Trophoblast cell (in vitro differentiated cells and primary cell): ENCODE results near the gene TMC6.

Source experiments
- DNase-seq, 2 donors: peaks; one replicate each; pipeline ENCODE4 v3.0.0-alpha.2; 2016
- H2AFZ ChIP-seq: 2 replicates; pipeline ENCODE4 v1.6.1; 2013; ENCODE audit warnings: low read length, moderate library complexity, mild to moderate bottlenecking; ENCODE audit not compliant: insufficient read depth, poor library complexity
- H2AK5ac ChIP-seq: 2 replicates; pipeline ENCODE4 v1.6.1; 2013; ENCODE audit warnings: mild to moderate bottlenecking, low read length
- H2BK120ac ChIP-seq: 2 replicates; pipeline ENCODE4 v1.6.1; 2013; ENCODE audit warnings: low read length, mild to moderate bottlenecking, moderate library complexity; ENCODE audit not compliant: insufficient read depth, poor library complexity
- H2BK12ac ChIP-seq: 2 replicates; pipeline ENCODE4 v1.6.1; 2013; ENCODE audit warnings: mild to moderate bottlenecking, low read length, moderate library complexity
- H2BK5ac ChIP-seq: 2 replicates; pipeline ENCODE4 v1.6.1; 2013; ENCODE audit warnings: low read length, low read depth, moderate library complexity, mild to moderate bottlenecking; ENCODE audit not compliant: poor library complexity
- H3K14ac ChIP-seq: 2 replicates; pipeline ENCODE4 v1.6.1; 2013; ENCODE audit warnings: mild to moderate bottlenecking, low read length
- H3K18ac ChIP-seq: 2 replicates; pipeline ENCODE4 v1.6.1; 2013; ENCODE audit warnings: mild to moderate bottlenecking, low read length
- H3K23ac ChIP-seq: 2 replicates; pipeline ENCODE4 v1.6.1; 2013; ENCODE audit warnings: low read length
- H3K27ac ChIP-seq: 2 replicates; pipeline ENCODE4 v1.5.1; 2013; ENCODE audit warnings: low read depth, mild to moderate bottlenecking, inconsistent platforms, low read length, moderate library complexity
- H3K27me3 ChIP-seq: 2 replicates; pipeline ENCODE4 v1.6.1; 2013; ENCODE audit warnings: inconsistent platforms, mild to moderate bottlenecking, low read length, moderate library complexity; ENCODE audit not compliant: insufficient read depth
- H3K36me3 ChIP-seq, 2 experiments: 1 replicate in 1 of 2; 2 replicates in 1 of 2; pipeline ENCODE4 v1.6.1; 2013; ENCODE audit warnings: low read length in 2 of 2, mild to moderate bottlenecking in 2 of 2, moderate library complexity in 1 of 2; ENCODE audit not compliant: insufficient read depth in 2 of 2, control insufficient read depth in 1 of 2
- H3K4ac ChIP-seq: 2 replicates; pipeline ENCODE4 v1.6.1; 2013; ENCODE audit warnings: low read depth, mild to moderate bottlenecking, low read length, moderate library complexity
- H3K4me1 ChIP-seq, 2 experiments: 1 replicate in 1 of 2; 2 replicates in 1 of 2; pipeline ENCODE4 v1.6.1; 2013; ENCODE audit warnings: low read length in 2 of 2, mild to moderate bottlenecking in 2 of 2, moderate library complexity in 1 of 2; ENCODE audit not compliant: insufficient read depth in 2 of 2, control insufficient read depth in 1 of 2
- H3K4me2 ChIP-seq: 2 replicates; pipeline ENCODE4 v1.6.1; 2013; ENCODE audit warnings: inconsistent platforms, mild to moderate bottlenecking, low read length, moderate library complexity
- H3K4me3 ChIP-seq: 2 replicates; pipeline ENCODE4 v1.5.1; 2013; ENCODE audit warnings: mild to moderate bottlenecking, low read depth, low read length, inconsistent platforms
- H3K79me1 ChIP-seq: one replicate; pipeline ENCODE4 v1.6.1; 2013; ENCODE audit warnings: low read length
- H3K79me2 ChIP-seq: 2 replicates; pipeline ENCODE4 v1.6.1; 2013; ENCODE audit warnings: low read length, mild to moderate bottlenecking; ENCODE audit not compliant: control insufficient read depth, insufficient read depth, poor library complexity
- H3K9ac ChIP-seq: 2 replicates; pipeline ENCODE4 v1.6.1; 2013; ENCODE audit warnings: mild to moderate bottlenecking, low read length
- H3K9me3 ChIP-seq: 2 replicates; pipeline ENCODE4 v1.6.1; 2013; ENCODE audit warnings: low read depth, mild to moderate bottlenecking, control low read depth, inconsistent platforms, low read length; ENCODE audit not compliant: insufficient read depth
- H4K12ac ChIP-seq: 2 replicates; pipeline ENCODE4 v1.6.1; 2013; ENCODE audit warnings: low read depth, mild to moderate bottlenecking, low read length, moderate library complexity
- H4K8ac ChIP-seq: 2 replicates; pipeline ENCODE4 v1.6.1; 2013; ENCODE audit warnings: low read depth, mild to moderate bottlenecking, low read length, moderate library complexity
- H4K91ac ChIP-seq: one replicate; pipeline ENCODE4 v1.6.1; 2013; ENCODE audit warnings: low read depth, mild to moderate bottlenecking, low read length, moderate library complexity
- WGBS: extraction: QIAGEN DNeasy Blood & Tissue Kit; methylation state at CpG from one replicate; pipeline ENCODE4 v1.1.7; 2013; ENCODE audit warnings: missing lambda C conversion rate; ENCODE audit not compliant: insufficient read length, insufficient coverage; ENCODE audit errors: extremely low coverage; 5-methylcytosine and 5-hydroxymethylcytosine counted together

TMC6 gene

GRCh38 chr17:78105551-78105950 is 23.0 kb downstream of the TMC6 start:
- H3K79me1 ChIP-seq = no peaks in the 10 kb centered on the region
- no peak overlapping the region for H3K18ac ChIP-seq
- H3K4me1 ChIP-seq = no peaks in the 10 kb centered on the region
- no peak overlapping the region for H2BK12ac ChIP-seq
- H3K27me3 ChIP-seq = no peaks in the 10 kb centered on the region
- H3K9ac ChIP-seq = no peak overlapping the region
- H2AFZ ChIP-seq = no peak overlapping the region
- H3K36me3 ChIP-seq = peaks cover 23 to 26% of the 10 kb centered on the region in 2 experiments
- H4K91ac ChIP-seq = no peak overlapping the region
- no peaks in the 10 kb centered on the region for H3K79me2 ChIP-seq
- H3K4me2 ChIP-seq = no peak overlapping the region
- peaks cover 8% of the 10 kb centered on the region for H3K9me3 ChIP-seq
- no peak overlapping the region for H3K4me3 ChIP-seq
- H2BK120ac ChIP-seq = no peak overlapping the region
- H3K14ac ChIP-seq = no peak overlapping the region
- no peak overlapping the region for H3K27ac ChIP-seq
- H4K8ac ChIP-seq = no peak overlapping the region
- no peak overlapping the region for H2BK5ac ChIP-seq
- no peak overlapping the region for H3K4ac ChIP-seq
- H3K23ac ChIP-seq = no peak overlapping the region
- no peak overlapping the region for H2AK5ac ChIP-seq
- no peak for DNase-seq
- H4K12ac ChIP-seq = no peak overlapping the region
- WGBS = no CpG with 5 or more reads among the region's 13 CpGs

GRCh38 chr17:78105101-78105500 is 23.5 kb downstream of the TMC6 start:
- Histone ChIP-seq H4K91ac (no peak overlapping the region), H3K4me2 (no peak overlapping the region), H3K23ac (no peak overlapping the region), H4K12ac (no peak overlapping the region), H3K79me2 (no peaks in the 10 kb centered on the region), H2AK5ac (no peak overlapping the region), H3K14ac (no peak overlapping the region), H3K4me1 (no peaks in the 10 kb centered on the region), H3K4me3 (no peak overlapping the region), H3K18ac (no peak overlapping the region), H3K36me3 (peaks cover 21 to 22% of the 10 kb centered on the region in 2 experiments), H2BK12ac (no peak overlapping the region), H2BK5ac (no peak overlapping the region), H3K9me3 (peaks cover 11% of the 10 kb centered on the region), H3K27me3 (no peaks in the 10 kb centered on the region), H2AFZ (no peak overlapping the region), H3K79me1 (no peaks in the 10 kb centered on the region), H3K27ac (no peak overlapping the region), H3K4ac (no peak overlapping the region), H3K9ac (no peak overlapping the region), H2BK120ac (no peak overlapping the region), H4K8ac (no peak overlapping the region)
- no peak for DNase-seq
- no CpG with 5 or more reads among the region's 16 CpGs for WGBS

GRCh38 chr17:78104540-78104941 is 24.0 kb downstream of the TMC6 start:
- no peak overlapping the region for H2AFZ ChIP-seq
- H3K36me3 ChIP-seq = peaks cover 21% of the 10 kb centered on the region in 2 experiments
- whole genome bisulfite sequencing = no CpG with 5 or more reads among the region's 28 CpGs

GRCh38 chr17:78103311-78103710 is 25.2 kb downstream of the TMC6 start:
- H3K9me3 ChIP-seq = peaks cover 17% of the 10 kb centered on the region
- H3K79me1 ChIP-seq = no peaks in the 10 kb centered on the region
- H3K23ac ChIP-seq = no peak overlapping the region
- no peaks in the 10 kb centered on the region for H3K27me3 ChIP-seq
- H2AK5ac ChIP-seq = no peak overlapping the region
- H3K36me3 ChIP-seq = peaks cover 15 to 17% of the 10 kb centered on the region in 2 experiments
- no peak overlapping the region for H4K12ac ChIP-seq
- H3K14ac ChIP-seq = no peak overlapping the region
- no peak overlapping the region for H3K18ac ChIP-seq
- H4K8ac ChIP-seq = no peak overlapping the region
- H2AFZ ChIP-seq = no peak overlapping the region
- no peaks in the 10 kb centered on the region for H3K79me2 ChIP-seq
- no CpG with 5 or more reads among the region's 4 CpGs for WGBS
- no peak overlapping the region for H3K4me2 ChIP-seq
- DNase-seq = no peak
- no peak overlapping the region for H3K4me3 ChIP-seq
- no peak overlapping the region for H2BK5ac ChIP-seq
- H3K9ac ChIP-seq = no peak overlapping the region
- H3K27ac ChIP-seq = no peak overlapping the region
- no peak overlapping the region for H2BK120ac ChIP-seq
- no peaks in the 10 kb centered on the region for H3K4me1 ChIP-seq
- H2BK12ac ChIP-seq = no peak overlapping the region
- no peak overlapping the region for H4K91ac ChIP-seq
- H3K4ac ChIP-seq = no peak overlapping the region

More at GRCh38 chr17:78104540-78104941, 24.0 kb downstream of the TMC6 start:
- no peak for DNase-seq
- Histone ChIP-seq H2BK12ac (no peak overlapping the region), H2AK5ac (no peak overlapping the region), H3K4me2 (no peak overlapping the region), H3K27me3 (no peaks in the 10 kb centered on the region), H3K27ac (no peak overlapping the region), H3K79me2 (no peaks in the 10 kb centered on the region), H3K4ac (no peak overlapping the region), H3K14ac (no peak overlapping the region), H3K9me3 (peaks cover 14% of the 10 kb centered on the region), H3K18ac (no peak overlapping the region), H4K12ac (no peak overlapping the region), H2BK120ac (no peak overlapping the region), H3K23ac (no peak overlapping the region), H4K8ac (no peak overlapping the region), H3K4me1 (no peaks in the 10 kb centered on the region), H3K79me1 (no peaks in the 10 kb centered on the region), H2BK5ac (no peak overlapping the region), H3K4me3 (no peak overlapping the region), H3K9ac (no peak overlapping the region), H4K91ac (no peak overlapping the region)
